ENCODE results near the gene MTTP.

MTTP gene

DNA sequence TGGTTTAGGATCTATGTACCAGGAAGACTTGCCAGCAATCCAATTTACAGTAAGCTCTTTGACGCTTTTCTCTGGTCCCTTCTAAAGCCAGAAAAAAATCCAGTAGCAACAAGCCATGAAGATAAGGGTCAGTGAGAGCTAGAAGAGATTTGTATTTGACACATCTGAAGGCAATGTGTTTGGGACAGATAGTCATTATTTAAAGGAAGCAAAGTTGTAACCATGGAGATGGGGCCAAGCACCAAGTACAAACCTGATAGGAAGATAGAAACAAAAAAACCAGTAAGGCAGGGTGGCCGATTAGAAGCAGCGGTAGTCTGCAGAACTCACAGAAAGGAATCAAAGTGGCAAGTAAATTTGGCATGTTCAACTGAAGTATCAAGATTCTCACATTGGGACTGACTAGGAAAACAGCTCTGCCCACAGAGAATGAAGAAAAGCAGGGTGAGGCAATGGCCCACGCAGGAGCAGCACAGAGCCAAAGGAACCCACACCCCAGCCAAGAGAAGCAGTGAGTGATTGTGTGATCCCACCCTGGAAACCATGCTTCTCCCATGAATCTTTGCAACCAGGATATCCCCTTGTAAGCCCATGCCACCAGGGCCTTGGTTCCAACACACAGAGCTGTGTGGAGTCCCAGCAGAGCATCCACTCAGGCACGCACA lies 95.9 kb downstream of the MTTP start:
- DNase-seq (ENCODE audit: low read depth), result no peak

Measured in HS-5 (cell line).